HepG2 (cell line): ENCODE measurements around the gene TSGA10IP. TPM values are rescaled to one million over a fixed set of nuclear protein-coding genes. Genes with fewer than 3 reads are reported as not detected.
A peak's percentile ranks its signal among the peaks of the same experiment; 100 is the strongest.

Experiments used
- ATAD3A ChIP-seq: sonication (generic); formaldehyde crosslinking; IDR thresholded peaks from 2 replicates; pipeline ENCODE4 v1.4.0; 2020; ENCODE audit warnings: missing genetic modification reagents
- CBX2 ChIP-seq, 2 experiments: fragments of 200-600 bp in 1 of 2; sonication (generic); formaldehyde crosslinking in 1 of 2; IDR thresholded peaks; 2 replicates each; pipeline versions ENCODE4 v1.7.0 to v1.8.1; 2018 to 2022; ENCODE audit warnings: low read depth in 2 of 2, low read length in 1 of 2, mild to moderate bottlenecking in 1 of 2, missing genetic modification reagents in 1 of 2
- CBX5 ChIP-seq: sonication (generic); formaldehyde crosslinking; IDR thresholded peaks from 2 replicates; pipeline ENCODE4 v1.4.0; 2020; ENCODE audit warnings: missing genetic modification reagents, borderline replicate concordance
- FOSL2 ChIP-seq: sonication (generic); formaldehyde crosslinking; IDR thresholded peaks from 2 replicates; pipeline ENCODE4 v1.4.0; 2020; ENCODE audit warnings: missing genetic modification reagents
- FOXK1 ChIP-seq: sonication (generic); formaldehyde crosslinking; IDR thresholded peaks from 2 replicates; pipeline ENCODE4 v1.4.0; 2020; ENCODE audit warnings: low read depth, missing genetic modification reagents, borderline replicate concordance
- MEF2D ChIP-seq: sonication (generic); formaldehyde crosslinking; IDR thresholded peaks from 2 replicates; pipeline ENCODE4 v1.5.1; 2020; ENCODE audit warnings: mild to moderate bottlenecking, missing genetic modification reagents
- MIXL1 ChIP-seq: IDR thresholded peaks from 2 replicates; pipeline ENCODE4 v1.6.1; 2016
- NBN ChIP-seq: fragments of 450-650 bp; conservative IDR thresholded peaks from 2 replicates; pipeline ENCODE4 v1.6.1; 2017
- NFIB ChIP-seq: sonication (generic); formaldehyde crosslinking; IDR thresholded peaks from 2 replicates; pipeline ENCODE4 v1.9.0; 2021; ENCODE audit warnings: missing genetic modification reagents, mild to moderate bottlenecking, borderline replicate concordance
- SETDB1 ChIP-seq: sonication (generic); formaldehyde crosslinking; IDR thresholded peaks from 2 replicates; pipeline ENCODE4 v1.5.1; 2020; ENCODE audit warnings: missing genetic modification reagents, mild to moderate bottlenecking, borderline replicate concordance
- SIN3B ChIP-seq: fragments of 150-350 bp; IDR thresholded peaks from 2 replicates; pipeline ENCODE4 v1.6.1; 2014; ENCODE audit warnings: low read length
- SMC3 ChIP-seq: IDR thresholded peaks from 2 replicates; pipeline ENCODE4 v1.6.1; 2011; ENCODE audit warnings: low read length, improper control_type of control experiment
- ZGPAT ChIP-seq: IDR thresholded peaks from 2 replicates; pipeline ENCODE4 v1.6.1; 2016; ENCODE audit warnings: mild to moderate bottlenecking
- ZKSCAN8 ChIP-seq: IDR thresholded peaks from 2 replicates; pipeline ENCODE4 v1.6.1; 2016; ENCODE audit warnings: borderline replicate concordance, missing genetic modification reagents, missing compliant biosample characterization
- ZNF207 ChIP-seq: fragments of 450-650 bp; IDR thresholded peaks from 2 replicates; pipeline ENCODE4 v1.6.1; 2016; ENCODE audit warnings: antibody characterized with exemption, borderline replicate concordance
- ZNF570 ChIP-seq: sonication (generic); formaldehyde crosslinking; IDR thresholded peaks from 2 replicates; pipeline ENCODE4 v1.4.0; 2020; ENCODE audit warnings: mild to moderate bottlenecking, missing genetic modification reagents, borderline replicate concordance
- ZNF644 ChIP-seq: IDR thresholded peaks from 2 replicates; pipeline ENCODE4 v1.6.1; 2016; ENCODE audit warnings: low read depth
- ZNF878 ChIP-seq: sonication (generic); formaldehyde crosslinking; IDR thresholded peaks from 2 replicates; pipeline ENCODE4 v1.8.1; 2023; ENCODE audit warnings: mild to moderate bottlenecking, missing genetic modification reagents, moderate library complexity
- ZSCAN30 ChIP-seq: sonication (generic); formaldehyde crosslinking; IDR thresholded peaks from 2 replicates; pipeline ENCODE4 v1.5.0; 2020; ENCODE audit warnings: mild to moderate bottlenecking, missing genetic modification reagents
- polyA plus RNA-seq, 8 experiments: library from polyadenylated mRNA; depleted of rRNA in 3 of 8; stranded (reverse) in 7 of 8; unstranded in 1 of 8; fragments of >200 nt; fragmentation: Illumina TruSeq in 4 of 8; extraction: Trizol in 4 of 8; gene quantifications; 2 replicates each; pipeline versions ENCODE4 v1.2.1 to v1.2.3, GENCODE V29; 2011 to 2016; ENCODE audit warnings: low read depth in 4 of 8, missing spikeins in 1 of 8, mixed read lengths in 1 of 8; ENCODE audit not compliant: insufficient read depth in 1 of 8
- total RNA-seq, 5 experiments: library from RNA; depleted of rRNA; stranded (reverse); fragments of >200 nt; fragmentation: Illumina TruSeq; extraction: Trizol; gene quantifications; 2 replicates each; pipeline ENCODE4 v1.2.3, GENCODE V29; 2016; ENCODE audit warnings: low read depth in 1 of 5
- TF ChIP-seq, protein P1 (sequence below): sonication (generic); formaldehyde crosslinking; IDR thresholded peaks from 2 replicates; pipeline ENCODE4 v1.5.0; 2020; ENCODE audit warnings: missing genetic modification reagents
- TF ChIP-seq, protein P2 (sequence below): sonication (generic); formaldehyde crosslinking; IDR thresholded peaks from 2 replicates; pipeline ENCODE4 v1.4.0; 2020; ENCODE audit warnings: low read depth, mild to moderate bottlenecking, missing genetic modification reagents
- TF ChIP-seq, protein P3 (sequence below): sonication (generic); formaldehyde crosslinking; IDR thresholded peaks from 2 replicates; pipeline ENCODE4 v1.5.0; 2020; ENCODE audit warnings: missing genetic modification reagents, mild to moderate bottlenecking, borderline replicate concordance
- TF ChIP-seq, protein P4 (sequence below): IDR thresholded peaks from 2 replicates; pipeline ENCODE4 v1.6.1; 2016; ENCODE audit warnings: low read depth, borderline replicate concordance

Gene TSGA10IP
- total and polyA plus RNA-seq, 2 of the 13 experiments (the other 11 are each of a cell fraction or from before 2014, with no cell fraction given): not detected

DNA sequence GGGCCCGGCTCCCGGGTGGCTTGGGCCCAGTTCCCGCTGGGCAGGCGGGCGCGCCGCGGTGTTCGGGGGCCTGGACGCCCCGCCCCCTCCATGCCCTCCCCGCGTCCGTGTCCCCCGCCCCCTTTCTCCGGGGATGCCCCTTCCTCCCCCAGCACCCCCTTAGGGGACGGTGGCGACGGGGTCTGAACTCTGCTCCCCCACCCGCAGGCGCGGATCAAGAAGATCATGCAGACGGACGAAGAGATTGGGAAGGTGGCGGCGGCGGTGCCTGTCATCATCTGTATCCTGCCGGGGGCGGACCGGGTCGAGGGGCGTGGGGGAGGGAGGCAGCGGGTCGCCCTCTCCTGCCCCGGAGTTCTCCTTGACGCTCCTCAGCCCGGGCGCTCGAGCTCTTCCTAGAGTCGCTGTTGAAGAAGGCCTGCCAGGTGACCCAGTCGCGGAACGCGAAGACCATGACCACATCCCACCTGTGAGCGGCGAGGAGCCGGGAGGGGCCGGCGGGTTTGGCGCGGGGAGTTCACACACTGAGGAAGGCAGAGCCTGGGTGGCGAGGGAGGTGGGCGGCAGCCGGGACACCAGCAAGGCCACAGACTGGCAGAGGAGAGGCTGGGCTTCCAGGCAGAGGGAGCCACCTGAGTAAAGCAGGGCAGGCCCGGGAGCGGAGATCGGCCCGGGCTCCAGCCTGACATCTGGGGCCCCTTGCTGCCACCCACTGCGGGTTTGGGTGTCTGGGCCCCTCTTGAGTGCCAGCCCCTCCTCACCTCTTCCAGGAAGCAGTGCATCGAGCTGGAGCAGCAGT, 25.5 kb upstream of the TSGA10IP start (continued):
- TF ChIP-seq FOSL2 (CRISPR knock-in tag) (no peak), SIN3B (0 out of 2 replicates have a peak, but pooled peaks have one; percentile 2), ZNF570 (no peak), ATAD3A (CRISPR knock-in tag) (no peak), ZNF644 (CRISPR knock-in tag) (no peak), FOXK1 (CRISPR knock-in tag) (no peak), ZSCAN30 (CRISPR knock-in tag) (no peak), ZNF878 (no peak), SMC3 (no peak), ZNF207 (no peak), ZGPAT (CRISPR knock-in tag) (no peak), NBN (no peak), MIXL1 (no peak; the same call in 1 of the 2 replicates), CBX2 (IDR thresholded peaks at IDR 0.05; ENCODE audit: low read depth, low read length) (no peak), CBX2 (CRISPR knock-in tag; IDR thresholded peaks at IDR 0.05; ENCODE audit: low read depth) (no peak), NFIB (CRISPR knock-in tag) (no peak), SETDB1 (no peak), ZKSCAN8 (no peak), CBX5 (CRISPR knock-in tag) (no peak), MEF2D (CRISPR knock-in tag) (no peak)
- TF ChIP-seq, protein P1, sequence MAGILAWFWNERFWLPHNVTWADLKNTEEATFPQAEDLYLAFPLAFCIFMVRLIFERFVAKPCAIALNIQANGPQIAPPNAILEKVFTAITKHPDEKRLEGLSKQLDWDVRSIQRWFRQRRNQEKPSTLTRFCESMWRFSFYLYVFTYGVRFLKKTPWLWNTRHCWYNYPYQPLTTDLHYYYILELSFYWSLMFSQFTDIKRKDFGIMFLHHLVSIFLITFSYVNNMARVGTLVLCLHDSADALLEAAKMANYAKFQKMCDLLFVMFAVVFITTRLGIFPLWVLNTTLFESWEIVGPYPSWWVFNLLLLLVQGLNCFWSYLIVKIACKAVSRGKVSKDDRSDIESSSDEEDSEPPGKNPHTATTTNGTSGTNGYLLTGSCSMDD (CRISPR knock-in tag): no peak
- TF ChIP-seq, protein P2, sequence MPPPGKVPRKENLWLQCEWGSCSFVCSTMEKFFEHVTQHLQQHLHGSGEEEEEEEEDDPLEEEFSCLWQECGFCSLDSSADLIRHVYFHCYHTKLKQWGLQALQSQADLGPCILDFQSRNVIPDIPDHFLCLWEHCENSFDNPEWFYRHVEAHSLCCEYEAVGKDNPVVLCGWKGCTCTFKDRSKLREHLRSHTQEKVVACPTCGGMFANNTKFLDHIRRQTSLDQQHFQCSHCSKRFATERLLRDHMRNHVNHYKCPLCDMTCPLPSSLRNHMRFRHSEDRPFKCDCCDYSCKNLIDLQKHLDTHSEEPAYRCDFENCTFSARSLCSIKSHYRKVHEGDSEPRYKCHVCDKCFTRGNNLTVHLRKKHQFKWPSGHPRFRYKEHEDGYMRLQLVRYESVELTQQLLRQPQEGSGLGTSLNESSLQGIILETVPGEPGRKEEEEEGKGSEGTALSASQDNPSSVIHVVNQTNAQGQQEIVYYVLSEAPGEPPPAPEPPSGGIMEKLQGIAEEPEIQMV (CRISPR knock-in tag): no peak
- TF ChIP-seq, protein P3, sequence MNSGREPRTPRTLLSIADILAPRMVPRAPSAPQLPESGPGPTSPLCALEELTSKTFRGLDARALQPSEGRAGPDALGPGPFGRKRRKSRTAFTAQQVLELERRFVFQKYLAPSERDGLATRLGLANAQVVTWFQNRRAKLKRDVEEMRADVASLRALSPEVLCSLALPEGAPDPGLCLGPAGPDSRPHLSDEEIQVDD: no peak
- TF ChIP-seq, protein P4, sequence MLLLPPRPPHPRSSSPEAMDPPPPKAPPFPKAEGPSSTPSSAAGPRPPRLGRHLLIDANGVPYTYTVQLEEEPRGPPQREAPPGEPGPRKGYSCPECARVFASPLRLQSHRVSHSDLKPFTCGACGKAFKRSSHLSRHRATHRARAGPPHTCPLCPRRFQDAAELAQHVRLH (CRISPR knock-in tag): no peak
